ENCODE measurements around the gene AFF3. TPM values are rescaled to one million over a fixed set of nuclear protein-coding genes. Genes with fewer than 3 reads are reported as not detected.
A peak's percentile ranks its signal among the peaks of the same experiment; 100 is the strongest.

The AFF3 gene
- total RNA-seq, 4 donors from 2014 or later, result 9.0 to 20.2 (median 14.5) TPM

GRCh38 chr2:99514357-99514756, 628.0 kb downstream of the AFF3 start:
- Histone ChIP-seq H3K36me3 (no peaks in the 10 kb centered on the region), H3K4me3 (no peak overlapping the region), H3K27me3 (no peaks in the 10 kb centered on the region), H3K27ac (no peak overlapping the region), H3K9me3 (no peaks in the 10 kb centered on the region), H3K4me1 (peaks cover 0 to 4% (median 0%) of the 10 kb centered on the region in 4 donors)
- TF ChIP-seq EP300 (IDR thresholded peaks at IDR 0.05; ENCODE audit: low read depth), result no peak
- no peak for TF ChIP-seq POLR2A (IDR thresholded peaks at IDR 0.05)
- TF ChIP-seq CTCF (IDR thresholded peaks at IDR 0.05), result no peak
- TF ChIP-seq POLR2AphosphoS5 (IDR thresholded peaks at IDR 0.05), result no peak
- in situ Hi-C loops (cut with MboI; ENCODE audit: low pct_ligation_motif_present in 1 of 4, low pct_unique_long_range_greater_than_20kb in 1 of 4, low sequenced_read_pairs in 3 of 4) (no loop called here), intact Hi-C loops (cut with DNase I; ENCODE audit: low total_unique reads) (no loop called here)
- no peak for DNase-seq
- 74 to 80% methylated on average over 4 of the region's 4 CpGs for WGBS, 2 donors (ENCODE audit: low coverage in 1 of 2)

- no peak for DNase-seq
- Histone ChIP-seq H3K9me3 (no peaks in the 10 kb centered on the region), H3K27ac (peak overlapping the region in 3 of 4 donors; percentile 57 to 60 (median 59)), H3K36me3 (no peaks in the 10 kb centered on the region), H3K4me3 (no peak overlapping the region), H3K4me1 (peaks cover 0 to 4% (median 0%) of the 10 kb centered on the region in 4 donors), H3K27me3 (no peaks in the 10 kb centered on the region)
- in situ Hi-C loops (cut with MboI; ENCODE audit: low pct_ligation_motif_present in 1 of 4, low pct_unique_long_range_greater_than_20kb in 1 of 4, low sequenced_read_pairs in 3 of 4), result no loop called here
- TF ChIP-seq CTCF (IDR thresholded peaks at IDR 0.05) (no peak), EP300 (IDR thresholded peaks at IDR 0.05; ENCODE audit: low read depth) (peak; percentile 40), POLR2AphosphoS5 (IDR thresholded peaks at IDR 0.05) (peak; percentile 75 to 96 (median 86)), POLR2A (IDR thresholded peaks at IDR 0.05) (no peak)
- WGBS, 2 donors (ENCODE audit: low coverage in 1 of 2), result 84 to 88% methylated on average over 1 of the region's 1 CpG
- intact Hi-C loops (cut with DNase I; ENCODE audit: low total_unique reads), result no loop called here
Measured at GRCh38 chr2:99512181-99512591, 630.2 kb downstream of the AFF3 start.

GRCh38 chr2:99509387-99509786, 633.0 kb downstream of the AFF3 start:
- Histone ChIP-seq H3K4me3 (no peak overlapping the region), H3K9me3 (no peaks in the 10 kb centered on the region), H3K4me1 (peaks cover 0 to 4% (median 0%) of the 10 kb centered on the region in 4 donors), H3K27ac (no peak overlapping the region), H3K36me3 (no peaks in the 10 kb centered on the region), H3K27me3 (no peaks in the 10 kb centered on the region)
- no peak for DNase-seq
- in situ Hi-C loops (cut with MboI; ENCODE audit: low pct_ligation_motif_present in 1 of 4, low pct_unique_long_range_greater_than_20kb in 1 of 4, low sequenced_read_pairs in 3 of 4), result no loop called here
- intact Hi-C loops (cut with DNase I; ENCODE audit: low total_unique reads), result no loop called here
- WGBS, 2 donors (ENCODE audit: low coverage in 1 of 2), result 75 to 79% methylated on average over 3 to 4 of the region's 4 CpGs
- TF ChIP-seq EP300 (IDR thresholded peaks at IDR 0.05; ENCODE audit: low read depth) (no peak), POLR2AphosphoS5 (IDR thresholded peaks at IDR 0.05) (no peak), POLR2A (IDR thresholded peaks at IDR 0.05) (no peak)

GRCh38 chr2:99507937-99508818, 634.2 kb downstream of the AFF3 start:
- H3K27ac ChIP-seq, result no peak overlapping the region
- H3K4me3 ChIP-seq, result no peak overlapping the region
- intact Hi-C loops (cut with DNase I; ENCODE audit: low total_unique reads), result no loop called here
- WGBS, 2 donors (ENCODE audit: low coverage in 1 of 2), result 44 to 83% methylated on average over 1 to 7 of the region's 7 CpGs
- no peak for TF ChIP-seq POLR2AphosphoS5 (IDR thresholded peaks at IDR 0.05)
- no peak for TF ChIP-seq POLR2A (IDR thresholded peaks at IDR 0.05)
- TF ChIP-seq CTCF (IDR thresholded peaks at IDR 0.05), result no peak
- TF ChIP-seq EP300 (IDR thresholded peaks at IDR 0.05; ENCODE audit: low read depth), result no peak
- H3K36me3 ChIP-seq, result no peaks in the 10 kb centered on the region
- in situ Hi-C loops (cut with MboI; ENCODE audit: low pct_ligation_motif_present in 1 of 4, low pct_unique_long_range_greater_than_20kb in 1 of 4, low sequenced_read_pairs in 3 of 4), result no loop called here
- no peaks in the 10 kb centered on the region for H3K27me3 ChIP-seq
- DNase-seq, result no peak
- peaks cover 0 to 9% (median 0%) of the 10 kb centered on the region in 4 donors for H3K4me1 ChIP-seq
- no peaks in the 10 kb centered on the region for H3K9me3 ChIP-seq
